ENCODE results near the gene LRBA. TPM values are rescaled to one million over a fixed set of nuclear protein-coding genes. Genes with fewer than 3 reads are reported as not detected.

LRBA gene
- total and polyA plus RNA-seq, 9 of the 15 experiments (the other 6 are each of a cell fraction or from before 2014, with no cell fraction given), result 24.2 to 88.7 (median 59.7) TPM

DNA sequence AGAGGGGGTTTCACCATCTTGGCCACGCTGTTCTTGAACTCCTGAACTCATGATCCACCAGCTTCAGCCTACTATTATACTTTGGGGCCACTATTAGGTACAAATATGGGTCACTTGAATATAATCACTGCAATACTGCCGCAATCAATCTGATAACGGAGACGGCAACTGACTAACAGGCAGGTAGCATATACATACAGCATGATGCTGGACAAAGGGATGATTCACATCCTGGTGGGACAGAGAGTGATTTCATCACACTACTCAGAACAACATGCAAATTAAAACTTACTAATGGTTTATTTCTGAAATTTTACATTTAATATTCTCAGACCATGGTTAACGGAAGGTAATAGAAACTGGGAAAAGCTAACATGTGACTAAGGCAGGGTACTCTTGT lies 10.9 kb downstream of the LRBA start (continued):
- TF ChIP-seq ASH1L (IDR thresholded peaks at IDR 0.05; ENCODE audit: borderline replicate concordance, low read depth, partially characterized antibody) (no peak), MAFG (tag; conservative IDR thresholded peaks at IDR 0.05) (no peak), CBFA2T2 (conservative IDR thresholded peaks at IDR 0.05) (no peak), RFX7 (CRISPR knock-in tag; IDR thresholded peaks at IDR 0.05) (no peak), BDP1 (IDR thresholded peaks at IDR 0.05; ENCODE audit: insufficient read depth, insufficient read length) (no peak), CEBPG (CRISPR knock-in tag; IDR thresholded peaks at IDR 0.05) (peak; percentile 25; the same call in 1 of the 2 replicates), CEBPG (tag; conservative IDR thresholded peaks at IDR 0.05 in 1 of 2, IDR thresholded peaks at IDR 0.05 in 1 of 2) (peak in 1 of 2 experiments; percentile 89; a peak in 2 of 4 replicates), TRIM24 (IDR thresholded peaks at IDR 0.05) (peak in 1 of 2 experiments; percentile 54; a peak in 1 of 4 replicates), ZKSCAN8 (CRISPR knock-in tag; IDR thresholded peaks at IDR 0.05) (no peak), EWSR1 (IDR thresholded peaks at IDR 0.05; ENCODE audit: borderline replicate concordance, low read depth, partially characterized antibody) (no peak), U2AF2 (optimal IDR thresholded peaks at IDR 0.05; ENCODE audit: low read depth, low read length) (no peak), ZNF384 (IDR thresholded peaks at IDR 0.05; ENCODE audit: low read depth, low read length) (no peak), CHD2 (IDR thresholded peaks at IDR 0.05; ENCODE audit: low read depth, low read length) (no peak), KDM1A (IDR thresholded peaks at IDR 0.05) (no peak), DEAF1 (CRISPR knock-in tag; IDR thresholded peaks at IDR 0.05) (no peak), HDAC2 (IDR thresholded peaks at IDR 0.05) (no peak), HIVEP1 (CRISPR knock-in tag; IDR thresholded peaks at IDR 0.05) (no peak), ZNF282 (CRISPR knock-in tag; IDR thresholded peaks at IDR 0.05) (no peak), ZNF212 (CRISPR knock-in tag; IDR thresholded peaks at IDR 0.05) (no peak), ZNF431 (CRISPR knock-in tag; IDR thresholded peaks at IDR 0.05) (no peak), FOSL1 (tag; conservative IDR thresholded peaks at IDR 0.05) (0 out of 2 replicates have a peak, but pooled peaks have one; percentile 31), ZNF316 (IDR thresholded peaks at IDR 0.05) (no peak), HLTF (IDR thresholded peaks at IDR 0.05) (no peak)
- TF ChIP-seq, protein P1, sequence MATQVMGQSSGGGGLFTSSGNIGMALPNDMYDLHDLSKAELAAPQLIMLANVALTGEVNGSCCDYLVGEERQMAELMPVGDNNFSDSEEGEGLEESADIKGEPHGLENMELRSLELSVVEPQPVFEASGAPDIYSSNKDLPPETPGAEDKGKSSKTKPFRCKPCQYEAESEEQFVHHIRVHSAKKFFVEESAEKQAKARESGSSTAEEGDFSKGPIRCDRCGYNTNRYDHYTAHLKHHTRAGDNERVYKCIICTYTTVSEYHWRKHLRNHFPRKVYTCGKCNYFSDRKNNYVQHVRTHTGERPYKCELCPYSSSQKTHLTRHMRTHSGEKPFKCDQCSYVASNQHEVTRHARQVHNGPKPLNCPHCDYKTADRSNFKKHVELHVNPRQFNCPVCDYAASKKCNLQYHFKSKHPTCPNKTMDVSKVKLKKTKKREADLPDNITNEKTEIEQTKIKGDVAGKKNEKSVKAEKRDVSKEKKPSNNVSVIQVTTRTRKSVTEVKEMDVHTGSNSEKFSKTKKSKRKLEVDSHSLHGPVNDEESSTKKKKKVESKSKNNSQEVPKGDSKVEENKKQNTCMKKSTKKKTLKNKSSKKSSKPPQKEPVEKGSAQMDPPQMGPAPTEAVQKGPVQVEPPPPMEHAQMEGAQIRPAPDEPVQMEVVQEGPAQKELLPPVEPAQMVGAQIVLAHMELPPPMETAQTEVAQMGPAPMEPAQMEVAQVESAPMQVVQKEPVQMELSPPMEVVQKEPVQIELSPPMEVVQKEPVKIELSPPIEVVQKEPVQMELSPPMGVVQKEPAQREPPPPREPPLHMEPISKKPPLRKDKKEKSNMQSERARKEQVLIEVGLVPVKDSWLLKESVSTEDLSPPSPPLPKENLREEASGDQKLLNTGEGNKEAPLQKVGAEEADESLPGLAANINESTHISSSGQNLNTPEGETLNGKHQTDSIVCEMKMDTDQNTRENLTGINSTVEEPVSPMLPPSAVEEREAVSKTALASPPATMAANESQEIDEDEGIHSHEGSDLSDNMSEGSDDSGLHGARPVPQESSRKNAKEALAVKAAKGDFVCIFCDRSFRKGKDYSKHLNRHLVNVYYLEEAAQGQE (IDR thresholded peaks at IDR 0.05; ENCODE audit: borderline replicate concordance), result no peak
- TF ChIP-seq, protein P1 (CRISPR knock-in tag; IDR thresholded peaks at IDR 0.05; ENCODE audit: low read depth), result no peak

Measured in K562 (cell line).